OCI-LY1 (cell line): ENCODE measurements around the gene SCUBE2.

ENCODE experiments used
- H2AFZ ChIP-seq: fragments of 200-600 bp; sonication (generic), shearing (Covaris generic); 2 replicates; pipeline ENCODE4 v1.6.0; 2014; ENCODE audit warnings: antibody characterized with exemption, mild to moderate bottlenecking, low read length
- H3F3A ChIP-seq: fragments of 200-600 bp; sonication (generic), shearing (Covaris generic); 2 replicates; pipeline ENCODE4 v1.6.0; 2014; ENCODE audit warnings: mild to moderate bottlenecking, antibody characterized with exemption, low read length, moderate library complexity; ENCODE audit not compliant: insufficient read depth
- H3K27ac ChIP-seq: fragments of 200-600 bp; sonication (generic); 2 replicates; pipeline ENCODE4 v1.5.1; 2014; ENCODE audit warnings: low read length, mixed run types, mild to moderate bottlenecking, low read depth; ENCODE audit not compliant: poor library complexity, severe bottlenecking
- H3K27me3 ChIP-seq: fragments of 200-600 bp; sonication (generic); 2 replicates; pipeline ENCODE4 v1.6.0; 2014; ENCODE audit warnings: antibody characterized with exemption, mild to moderate bottlenecking, low read length, moderate library complexity; ENCODE audit not compliant: insufficient read depth
- H3K36me3 ChIP-seq: fragments of 200-600 bp; sonication (generic); 2 replicates; pipeline ENCODE4 v1.6.1; 2014; ENCODE audit warnings: mild to moderate bottlenecking, antibody characterized with exemption, low read length, moderate library complexity, mixed read lengths; ENCODE audit not compliant: insufficient read depth
- H3K4me1 ChIP-seq: fragments of 200-600 bp; sonication (generic); 2 replicates; pipeline ENCODE4 v1.5.1; 2014; ENCODE audit warnings: mild to moderate bottlenecking, low read length, moderate library complexity; ENCODE audit not compliant: insufficient read depth, severe bottlenecking
- H3K4me2 ChIP-seq: fragments of 200-600 bp; sonication (generic), shearing (Covaris generic); 2 replicates; pipeline ENCODE4 v1.6.1; 2014; ENCODE audit warnings: low read length
- H3K4me3 ChIP-seq: fragments of 200-600 bp; sonication (generic); 2 replicates; pipeline ENCODE4 v1.5.1; 2014; ENCODE audit warnings: low read length, low read depth, mild to moderate bottlenecking, mixed read lengths; ENCODE audit not compliant: poor library complexity, severe bottlenecking
- H3K79me2 ChIP-seq: fragments of 200-600 bp; shearing (Covaris generic); 2 replicates; pipeline ENCODE4 v1.6.1; 2016; ENCODE audit warnings: mixed run types, low read length, mixed read lengths; ENCODE audit not compliant: insufficient read depth
- H3K9ac ChIP-seq: fragments of 200-600 bp; sonication (generic), shearing (Covaris generic); 2 replicates; pipeline ENCODE4 v1.6.1; 2014; ENCODE audit warnings: mild to moderate bottlenecking, low read length, mixed read lengths
- H3K9me2 ChIP-seq: fragments of 200-600 bp; sonication (generic), shearing (Covaris generic); 2 replicates; pipeline ENCODE4 v1.6.1; 2014; ENCODE audit warnings: low read depth, mild to moderate bottlenecking, low read length, mixed read lengths
- H3K9me3 ChIP-seq: fragments of 200-600 bp; shearing (Covaris generic); 2 replicates; pipeline ENCODE4 v1.6.1; 2014; ENCODE audit warnings: low read length, mixed read lengths
- H4K20me1 ChIP-seq: fragments of 200-600 bp; sonication (generic), shearing (Covaris generic); 2 replicates; pipeline ENCODE4 v1.6.0; 2016; ENCODE audit warnings: mild to moderate bottlenecking, low read length; ENCODE audit not compliant: insufficient read depth
- CTCF ChIP-seq: fragments of 200-600 bp; sonication (generic), shearing (Covaris generic); IDR thresholded peaks from 2 replicates; pipeline ENCODE4 v1.5.1; 2017; ENCODE audit warnings: mild to moderate bottlenecking, antibody characterized with exemption, low read length, moderate library complexity, mixed read lengths
- EZH2 ChIP-seq: fragments of 200-600 bp; sonication (generic), shearing (Covaris generic); IDR thresholded peaks from 2 replicates; pipeline ENCODE4 v1.8.0; 2017; ENCODE audit warnings: borderline replicate concordance, mixed run types, mild to moderate bottlenecking, antibody characterized with exemption, low read length, moderate library complexity, mixed read lengths

SCUBE2 gene

GRCh38 chr11:9123595-9124304 is 32.4 kb upstream of the SCUBE2 start:
- no peaks in the 10 kb centered on the region for H4K20me1 ChIP-seq

GRCh38 chr11:9121469-9121796 is 30.0 kb upstream of the SCUBE2 start:
- Histone ChIP-seq H3K4me3 (no peak overlapping the region), H3K27ac (no peak overlapping the region)
- no peak for TF ChIP-seq CTCF
- no peak for TF ChIP-seq EZH2

More at GRCh38 chr11:9123595-9124304, 32.4 kb upstream of the SCUBE2 start:
- H3K9ac ChIP-seq: no peak overlapping the region
- H3K4me3 ChIP-seq: no peak overlapping the region
- no peaks in the 10 kb centered on the region for H3K9me3 ChIP-seq
- H2AFZ ChIP-seq: no peak overlapping the region
- no peak for TF ChIP-seq CTCF
- H3K79me2 ChIP-seq: no peaks in the 10 kb centered on the region
- no peak overlapping the region for H3K4me2 ChIP-seq
- no peaks in the 10 kb centered on the region for H3K36me3 ChIP-seq
- H3K4me1 ChIP-seq: no peaks in the 10 kb centered on the region
- H3K9me2 ChIP-seq: no peaks in the 10 kb centered on the region
- no peak overlapping the region for H3K27ac ChIP-seq
- no peaks in the 10 kb centered on the region for H3K27me3 ChIP-seq
- no peaks in the 10 kb centered on the region for H3F3A ChIP-seq

GRCh38 chr11:9120664-9121468 is 29.5 kb upstream of the SCUBE2 start:
- Histone ChIP-seq H3K27ac (no peak overlapping the region), H3K36me3 (no peaks in the 10 kb centered on the region), H3K9me2 (no peaks in the 10 kb centered on the region), H3K79me2 (no peaks in the 10 kb centered on the region), H3F3A (no peaks in the 10 kb centered on the region), H3K27me3 (no peaks in the 10 kb centered on the region), H3K4me1 (no peaks in the 10 kb centered on the region), H3K4me2 (no peak overlapping the region), H2AFZ (no peak overlapping the region), H3K9me3 (no peaks in the 10 kb centered on the region), H4K20me1 (no peaks in the 10 kb centered on the region), H3K9ac (no peak overlapping the region), H3K4me3 (no peak overlapping the region)
- TF ChIP-seq EZH2: no peak
- peak; percentile 29 for TF ChIP-seq CTCF

More at GRCh38 chr11:9121469-9121796, 30.0 kb upstream of the SCUBE2 start:
- Histone ChIP-seq H3K4me2 (no peak overlapping the region), H3K27me3 (no peaks in the 10 kb centered on the region), H3K4me1 (no peaks in the 10 kb centered on the region), H3K9me2 (no peaks in the 10 kb centered on the region), H3K9ac (no peak overlapping the region), H3K36me3 (no peaks in the 10 kb centered on the region), H4K20me1 (no peaks in the 10 kb centered on the region), H3K79me2 (no peaks in the 10 kb centered on the region), H3K9me3 (no peaks in the 10 kb centered on the region), H3F3A (no peaks in the 10 kb centered on the region), H2AFZ (no peak overlapping the region)
